Measurements from ENCODE around the gene MICAL2. TPM values are rescaled to one million over a fixed set of nuclear protein-coding genes. Genes with fewer than 3 reads are reported as not detected.

The MICAL2 gene
- total RNA-seq, 1 experiment from 2014 or later: 153 TPM

DNA sequence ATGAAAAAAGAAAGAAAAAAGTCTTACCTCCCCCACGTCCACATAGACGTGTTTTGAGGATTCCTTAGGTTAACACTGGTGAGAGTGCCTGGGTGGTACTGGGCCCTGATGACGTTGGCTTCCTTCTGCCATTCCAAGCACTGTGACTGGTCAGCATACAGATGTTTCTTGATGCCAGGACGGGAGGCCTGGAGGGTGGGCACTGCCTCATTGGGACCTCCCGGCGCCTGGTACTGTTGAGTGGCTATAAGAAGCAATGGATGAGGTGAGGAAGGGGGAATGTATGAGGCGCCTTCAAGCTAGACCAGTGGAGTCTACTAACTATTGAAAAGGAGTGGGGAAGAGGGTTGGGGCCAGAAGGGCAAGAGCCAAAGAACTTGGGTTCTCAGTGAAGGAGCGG is 45.3 kb downstream of the MICAL2 start:
- no peak for DNase-seq (ENCODE audit: low spot score)

DNA sequence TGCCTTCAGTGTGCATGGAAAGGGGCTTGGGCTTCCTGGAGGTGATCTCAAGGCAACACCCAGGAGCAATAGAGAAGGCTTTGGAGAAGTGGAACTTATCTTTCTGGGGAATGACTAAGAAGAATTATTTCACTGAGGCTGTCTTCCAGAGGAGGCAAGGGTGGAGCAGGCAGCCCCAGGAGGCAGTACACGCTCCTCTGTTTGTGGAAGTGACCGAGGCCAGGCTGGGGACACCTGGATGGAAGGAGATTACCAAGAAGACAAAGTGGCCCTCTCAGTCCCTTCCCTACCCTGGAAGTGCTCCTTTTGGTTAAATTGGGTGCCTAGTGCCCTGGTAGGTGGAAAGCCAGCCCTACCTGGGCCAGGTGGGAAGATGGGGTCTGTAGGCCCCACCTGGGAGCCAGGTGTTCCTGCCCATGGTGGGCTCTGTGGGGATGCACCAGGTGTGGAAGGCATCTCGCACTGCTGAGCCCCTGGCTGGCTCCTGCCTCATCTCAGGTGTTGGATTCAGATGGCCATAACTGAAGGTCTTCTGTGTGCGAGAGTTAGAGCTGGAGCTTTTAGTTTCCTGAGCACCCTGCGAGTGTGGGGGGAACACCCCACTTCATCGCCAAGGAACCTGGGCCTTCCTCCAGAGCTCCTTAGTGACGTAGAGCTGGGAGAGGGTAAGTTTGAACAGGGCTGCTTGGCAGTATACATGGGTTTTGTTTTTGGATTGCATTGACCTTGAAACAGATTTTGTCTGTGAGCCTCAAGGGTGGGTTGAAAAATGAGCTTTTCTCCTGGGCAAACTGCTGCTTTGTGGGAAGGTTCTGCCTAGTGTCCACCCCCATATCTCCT is 46.1 kb downstream of the MICAL2 start:
- no peak for DNase-seq (ENCODE audit: low spot score)

DNA sequence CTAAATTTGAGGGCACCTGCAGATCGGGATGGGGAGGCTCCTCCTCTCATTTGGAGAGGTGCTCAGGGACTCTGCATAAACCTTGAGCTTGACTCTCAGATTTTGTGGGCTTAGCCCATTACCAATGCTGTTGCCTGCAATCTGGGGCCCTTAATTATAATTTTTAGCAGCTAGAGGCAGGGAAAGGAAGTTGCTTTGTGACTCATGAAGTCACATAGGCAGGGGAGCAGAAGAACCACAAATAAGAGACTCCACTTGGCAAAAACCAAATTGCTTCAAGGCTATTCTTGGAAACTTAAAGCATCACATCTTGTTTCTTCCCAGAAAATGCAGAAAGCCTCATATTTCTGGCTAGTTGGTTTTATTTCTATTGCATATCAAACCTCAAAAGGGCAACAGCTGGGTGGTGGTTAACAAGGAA is 46.9 kb downstream of the MICAL2 start:
- no peak for DNase-seq (ENCODE audit: low spot score)

DNA sequence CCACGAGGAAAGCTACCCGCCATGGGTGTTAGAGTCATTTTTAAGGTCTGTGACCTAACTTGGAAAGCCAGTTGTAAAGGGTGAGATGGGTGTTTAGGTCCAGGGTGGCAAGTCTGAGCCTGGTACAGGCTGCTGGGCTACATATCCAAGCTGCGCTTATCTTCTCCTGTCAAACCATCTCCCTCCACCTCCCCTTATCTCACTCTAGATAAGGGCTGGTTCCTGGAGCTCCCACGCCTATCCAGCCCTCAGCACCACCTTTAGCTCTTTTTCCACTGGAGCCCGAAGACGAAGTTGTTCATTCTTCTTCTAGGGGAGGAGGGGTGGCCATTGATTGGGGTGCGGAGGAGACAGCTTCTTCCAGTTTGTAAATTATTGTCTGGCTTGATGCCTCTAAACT is 48.5 kb downstream of the MICAL2 start:
- no peak for DNase-seq (ENCODE audit: low spot score)

DNA sequence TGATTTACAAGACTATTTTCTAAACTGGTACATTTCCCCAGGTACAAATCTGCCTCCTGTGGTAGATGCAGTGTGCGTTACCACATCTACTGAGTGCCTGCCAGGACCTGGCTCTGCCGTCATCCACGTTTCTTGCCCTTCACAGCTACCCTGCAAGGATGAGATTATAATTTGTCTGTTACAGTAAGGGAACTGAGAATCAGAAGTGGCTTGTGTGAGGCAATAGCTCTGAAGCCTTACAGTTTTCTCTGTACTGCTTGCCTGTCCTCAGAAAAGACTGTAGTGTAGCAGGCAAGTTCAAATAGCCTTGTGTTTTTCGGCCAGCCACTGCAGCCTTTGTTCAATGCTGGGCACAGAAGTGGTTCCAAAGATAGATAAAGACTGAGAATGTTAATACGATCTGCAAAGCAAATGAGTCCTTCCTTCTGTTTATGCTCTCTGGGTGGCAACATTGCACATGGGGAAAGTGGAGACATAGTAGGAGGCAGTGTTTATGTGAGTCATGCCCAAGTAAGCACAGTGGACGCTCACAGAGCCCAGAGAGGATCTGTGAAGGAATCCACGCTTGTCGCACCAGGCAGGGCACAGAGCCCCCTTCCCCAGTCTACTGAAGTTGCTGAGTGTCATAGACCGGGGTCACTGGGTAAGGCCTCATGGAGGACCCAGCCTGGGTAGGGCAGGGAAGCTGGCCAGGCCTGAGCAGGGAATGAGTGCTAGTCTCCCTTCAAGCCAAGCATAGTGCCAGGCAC is 49.1 kb downstream of the MICAL2 start:
- no peak for DNase-seq (ENCODE audit: low spot score)

DNA sequence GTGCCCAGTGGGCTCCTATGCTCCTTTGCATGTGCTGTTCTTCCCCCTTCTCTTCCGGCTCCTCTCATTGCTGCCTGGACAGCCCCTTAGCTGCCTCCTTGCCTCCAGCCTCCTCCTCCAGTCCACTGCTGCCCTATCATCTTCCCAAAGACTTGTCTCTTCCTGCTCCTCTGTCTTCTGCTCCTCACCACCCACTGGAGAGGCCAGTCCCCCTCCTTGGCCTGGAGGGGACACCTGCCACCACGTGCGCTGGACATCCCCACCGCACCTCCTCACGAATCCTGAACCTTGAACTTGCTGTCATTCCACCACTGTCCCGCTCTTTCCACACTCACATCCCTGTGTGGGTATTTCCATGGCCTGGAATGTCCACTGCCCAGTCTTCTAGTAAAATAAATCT is 49.8 kb downstream of the MICAL2 start:
- DNase-seq (ENCODE audit: low spot score): no peak

DNA sequence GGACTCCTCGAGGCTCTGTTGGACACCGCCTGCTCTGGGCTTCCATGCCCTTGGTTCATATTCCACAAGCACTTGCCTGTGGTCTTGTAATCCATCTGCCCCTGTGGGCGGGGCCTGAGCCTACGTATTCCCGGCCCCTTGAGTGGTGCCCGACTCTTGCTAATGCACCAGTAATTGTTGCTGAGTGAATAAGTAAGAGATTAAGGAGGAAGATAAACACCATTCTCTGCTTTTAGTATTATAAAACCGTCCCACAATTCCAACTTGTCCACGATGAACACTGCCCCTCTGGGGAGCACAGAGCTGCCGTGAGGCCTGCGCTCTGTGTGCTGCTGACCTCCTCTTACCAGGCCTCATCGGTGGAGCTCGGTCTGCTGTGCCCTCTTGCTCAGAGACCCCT is 50.3 kb downstream of the MICAL2 start:
- DNase-seq (ENCODE audit: low spot score): no peak

DNA sequence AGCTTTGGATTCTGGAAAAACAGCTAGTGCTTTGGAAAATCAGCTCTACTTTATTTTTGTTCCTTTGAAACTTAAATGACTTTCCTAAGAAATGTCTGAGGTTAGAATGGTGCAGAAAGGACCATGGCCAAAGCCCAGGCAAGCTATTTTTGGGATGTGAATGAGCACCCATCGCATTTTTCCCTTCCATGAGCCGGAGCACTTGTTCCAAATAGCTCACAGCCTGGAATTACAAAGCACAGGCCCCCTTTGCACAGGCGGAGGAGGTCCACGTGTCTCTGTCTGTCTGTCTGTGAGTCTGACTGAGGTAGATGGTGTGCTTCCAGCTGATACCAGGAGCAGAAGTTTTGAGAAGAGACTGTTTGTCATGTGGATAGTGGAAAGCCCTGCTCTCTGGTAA is 50.7 kb downstream of the MICAL2 start:
- no peak for DNase-seq (ENCODE audit: low spot score)

DNA sequence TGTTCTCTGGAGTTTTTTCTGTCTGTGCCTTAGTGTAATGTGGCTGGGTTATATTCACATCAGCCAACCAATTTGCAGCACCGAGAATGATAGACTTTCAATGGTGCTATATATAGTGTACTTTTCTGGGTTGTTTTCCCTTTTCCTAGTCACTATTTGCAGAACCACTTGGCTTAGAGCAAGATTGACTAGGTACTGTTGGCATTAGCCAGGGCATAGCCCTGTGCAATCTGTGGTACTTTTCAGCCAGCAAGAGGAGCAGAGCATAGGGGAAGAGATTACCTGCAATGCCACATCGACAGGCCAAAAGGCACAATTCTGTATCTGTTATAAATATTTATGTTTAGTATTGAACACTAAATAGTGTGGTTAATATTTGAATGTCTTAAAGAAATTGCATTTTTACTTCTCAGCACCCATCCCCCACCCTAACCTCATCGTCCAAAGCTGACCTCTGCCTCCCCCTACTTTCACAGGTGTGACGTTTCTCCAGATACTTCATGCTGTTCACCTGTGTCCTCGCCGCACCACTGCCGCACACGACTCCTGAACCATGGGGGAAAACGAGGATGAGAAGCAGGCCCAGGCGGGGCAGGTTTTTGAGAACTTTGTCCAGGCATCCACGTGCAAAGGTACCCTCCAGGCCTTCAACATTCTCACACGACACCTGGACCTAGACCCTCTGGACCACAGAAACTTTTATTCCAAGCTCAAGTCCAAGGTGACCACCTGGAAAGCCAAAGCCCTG is 51.4 kb downstream of the MICAL2 start:
- DNase-seq (ENCODE audit: low spot score): no peak

DNA sequence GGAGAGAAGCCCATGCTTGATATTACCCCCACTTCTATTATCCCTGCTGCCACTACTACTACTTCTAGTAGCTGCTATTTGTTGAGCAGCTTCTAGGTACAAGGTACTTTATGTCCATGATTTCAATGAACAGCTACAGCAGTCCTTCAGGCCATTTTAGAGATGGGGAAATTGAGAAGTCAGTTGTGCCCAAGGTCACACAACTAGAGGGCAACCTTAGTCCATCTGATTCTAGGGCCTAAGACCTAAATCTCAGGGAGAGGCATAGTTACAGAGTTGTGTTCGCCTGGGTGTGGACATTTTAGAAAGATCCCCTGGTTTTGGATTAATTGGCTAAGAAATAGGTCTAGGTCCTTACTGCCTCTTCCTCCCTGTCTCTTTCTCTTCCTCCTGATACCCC is 52.3 kb downstream of the MICAL2 start:
- no peak for DNase-seq (ENCODE audit: low spot score)

DNA sequence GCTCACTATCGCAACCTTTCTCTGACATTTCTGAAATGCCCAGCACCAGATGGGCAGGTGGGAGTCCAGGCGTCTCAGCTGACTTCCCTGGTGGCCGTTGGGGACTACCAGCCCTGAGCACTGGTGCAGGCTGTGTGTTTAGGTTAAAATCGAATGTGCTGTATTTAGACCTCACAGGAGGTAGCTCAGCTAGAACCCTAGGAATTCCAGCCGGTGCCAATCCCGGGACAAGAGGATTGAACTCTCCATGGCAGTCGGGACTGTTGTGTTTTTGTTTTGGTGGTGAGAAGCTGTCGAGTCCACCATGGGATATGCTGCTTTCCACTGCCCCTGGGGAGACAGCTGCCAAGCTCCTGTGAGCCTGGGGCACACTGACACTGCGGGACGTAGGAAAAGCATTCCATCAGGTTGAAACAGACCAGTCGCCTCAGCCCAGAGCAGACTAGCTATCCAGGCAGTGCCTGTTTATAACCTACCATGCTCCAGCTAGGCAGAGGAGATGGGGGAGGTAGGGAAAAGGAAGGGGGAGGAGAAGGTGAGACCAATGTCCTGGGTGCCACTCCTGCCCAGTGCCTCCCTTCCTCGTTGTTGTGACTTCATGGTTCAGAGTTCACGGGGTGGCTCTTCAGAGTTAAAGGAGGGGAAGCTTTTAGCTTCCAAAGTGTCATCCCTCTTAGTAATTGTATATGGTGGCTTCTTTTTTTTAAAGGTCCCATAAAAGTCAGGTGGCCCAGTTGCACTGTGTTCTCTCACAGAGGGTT is 53.0 kb downstream of the MICAL2 start:
- peak; percentile 88 for DNase-seq (ENCODE audit: low spot score)

DNA sequence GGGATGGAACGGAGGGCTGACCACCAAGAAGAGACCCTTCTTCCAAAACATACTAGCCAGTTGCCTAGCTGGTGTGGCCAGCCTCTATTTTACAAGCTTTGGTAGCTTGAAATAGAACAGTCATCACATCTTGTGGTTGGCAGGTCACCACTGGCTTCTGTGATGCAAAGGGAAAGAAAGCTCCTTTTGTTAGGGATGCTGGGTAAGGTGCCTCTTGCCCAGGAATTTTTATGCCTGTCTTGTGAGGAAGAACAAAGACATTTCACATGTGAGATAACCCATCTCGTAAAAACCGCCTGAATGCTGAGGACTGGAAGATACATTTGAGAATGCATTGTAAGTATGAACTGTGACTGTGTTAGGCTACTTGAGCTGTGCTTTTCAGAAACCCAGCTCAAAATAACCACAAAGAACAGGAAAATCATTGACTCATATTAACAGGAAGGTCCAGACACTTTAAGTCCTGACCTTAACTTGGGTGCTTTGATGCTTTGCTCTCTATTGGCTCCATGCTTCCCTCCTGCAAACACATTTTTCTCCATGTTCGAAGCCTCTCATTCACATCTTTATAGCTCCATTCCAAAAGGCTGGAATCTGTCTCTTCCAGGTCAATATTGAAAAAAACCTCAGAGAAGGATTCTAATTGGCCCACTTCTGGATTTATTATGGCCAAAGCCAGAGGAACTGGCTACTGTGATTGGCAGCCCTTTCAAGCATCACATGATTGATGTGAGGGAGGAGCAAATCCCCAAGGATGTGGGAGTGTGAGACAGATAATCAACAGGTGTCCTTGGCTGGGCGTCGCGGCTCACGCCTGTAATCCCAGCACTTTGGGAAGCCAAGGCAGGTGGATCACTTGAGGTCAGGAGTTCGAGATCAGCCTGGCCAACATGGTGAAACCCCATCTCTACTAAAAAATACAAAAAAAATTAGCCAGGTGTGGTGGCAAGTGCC is 53.9 kb downstream of the MICAL2 start:
- peak; percentile 94 for DNase-seq (ENCODE audit: low spot score)

DNA sequence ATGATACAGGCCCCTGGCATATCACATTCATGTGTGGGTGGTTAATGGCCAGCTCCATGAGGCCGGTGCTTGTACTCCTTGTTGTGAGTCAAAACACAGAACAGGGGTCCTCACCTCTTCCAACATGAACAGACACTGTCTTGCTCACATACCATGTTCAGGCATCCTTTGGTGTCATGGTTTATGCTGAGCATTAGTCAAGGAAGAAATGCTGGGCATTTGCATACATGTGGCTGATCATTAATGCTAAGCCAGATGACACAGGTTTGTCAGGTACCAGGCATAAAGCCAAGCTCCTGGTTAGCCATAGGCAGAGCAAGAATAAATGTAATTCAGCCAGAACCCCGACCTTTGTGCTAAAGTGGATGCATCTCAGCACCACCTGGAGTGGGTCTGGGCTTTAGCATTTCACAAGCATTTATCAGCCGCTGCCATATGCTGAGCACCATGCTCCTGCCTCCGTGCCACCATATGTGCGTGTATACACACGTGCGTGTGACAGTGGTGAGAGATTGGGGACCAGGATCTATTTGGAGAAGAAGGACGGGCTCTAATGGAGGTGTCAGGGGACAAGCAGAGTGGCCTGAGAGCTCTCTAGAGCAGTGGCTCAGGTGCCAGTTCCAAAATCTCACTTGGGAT is 55.0 kb downstream of the MICAL2 start:
- DNase-seq (ENCODE audit: low spot score): peak; percentile 31

DNA sequence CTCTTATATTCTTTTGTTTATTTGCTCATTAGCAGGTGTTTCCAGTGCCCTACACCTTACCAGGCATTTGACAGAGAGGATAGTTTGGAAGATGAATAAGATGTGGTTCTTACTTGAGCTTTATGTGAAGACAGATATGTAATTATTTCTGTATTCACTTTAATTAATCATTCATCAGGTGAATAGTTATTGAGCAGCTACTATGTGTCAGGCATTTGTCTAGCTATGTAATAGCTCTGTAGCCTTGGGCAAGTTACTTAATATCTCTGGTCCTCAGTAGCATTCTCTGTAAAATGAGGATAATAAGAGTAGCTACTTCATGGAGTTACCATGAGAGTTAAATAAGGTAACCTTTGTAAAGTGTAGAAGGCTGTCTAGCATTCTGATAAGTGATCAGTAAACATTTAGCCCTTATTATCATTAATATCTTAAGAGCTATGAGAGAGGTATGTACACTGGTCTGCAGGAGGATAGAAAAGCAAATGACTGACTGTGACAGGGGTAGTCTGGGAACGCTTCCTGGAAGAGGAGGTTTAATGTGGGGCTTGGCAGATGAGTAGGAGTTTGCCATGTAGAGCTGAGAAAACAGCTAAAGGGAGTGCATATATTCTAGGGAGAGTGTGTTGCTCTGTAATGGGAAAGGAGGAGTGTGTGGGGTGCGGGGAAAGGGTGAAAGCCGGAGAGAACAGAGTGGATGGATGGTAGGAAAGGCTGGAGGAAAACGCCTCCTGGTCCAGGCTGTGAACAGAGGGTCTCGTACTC is 56.1 kb downstream of the MICAL2 start:
- no peak for DNase-seq (ENCODE audit: low spot score)

DNA sequence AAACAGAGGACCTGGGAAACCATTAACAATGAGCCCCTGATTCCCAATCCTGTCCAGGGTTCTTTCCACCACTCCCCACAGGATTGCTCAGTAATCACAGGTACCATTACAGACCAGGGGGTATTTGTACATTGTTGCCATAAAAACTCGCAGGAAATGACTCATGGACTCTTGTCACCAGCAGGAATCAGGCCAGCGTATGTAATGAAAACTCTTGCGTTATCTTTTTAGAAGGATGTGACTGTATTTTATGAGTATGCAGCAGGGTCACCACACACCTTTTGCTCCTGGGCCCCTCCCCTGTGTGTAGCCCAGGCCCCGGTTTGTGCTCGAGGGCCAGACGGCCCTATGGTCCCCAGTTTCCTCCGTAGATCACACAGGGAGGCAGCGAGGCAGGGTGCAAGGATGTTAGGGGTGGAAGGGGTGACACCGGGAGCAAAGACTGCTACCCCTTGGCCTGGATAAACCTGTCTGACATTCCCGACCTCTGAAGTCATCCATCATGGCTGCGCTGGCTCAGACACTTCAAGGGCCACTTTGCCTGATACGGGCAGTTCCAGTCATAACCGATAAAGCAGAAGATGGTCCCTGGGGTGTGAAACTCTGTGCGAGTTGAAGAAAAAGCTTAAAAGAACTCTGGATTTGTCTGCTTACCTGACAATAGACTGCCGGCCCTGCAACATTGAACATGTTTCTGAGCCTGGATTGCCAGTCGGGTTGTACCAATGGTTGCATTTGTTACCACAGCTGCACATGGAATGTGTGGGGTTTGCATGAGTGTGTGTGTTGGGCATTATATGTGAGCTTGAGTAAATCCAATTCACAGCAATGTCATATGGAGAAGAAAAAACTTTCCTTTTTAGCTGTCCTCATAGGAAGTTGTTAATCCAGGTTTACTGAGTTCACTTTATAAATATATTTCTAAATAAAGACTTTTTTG is 56.9 kb downstream of the MICAL2 start:
- DNase-seq (ENCODE audit: low spot score): peak; percentile 95

DNA sequence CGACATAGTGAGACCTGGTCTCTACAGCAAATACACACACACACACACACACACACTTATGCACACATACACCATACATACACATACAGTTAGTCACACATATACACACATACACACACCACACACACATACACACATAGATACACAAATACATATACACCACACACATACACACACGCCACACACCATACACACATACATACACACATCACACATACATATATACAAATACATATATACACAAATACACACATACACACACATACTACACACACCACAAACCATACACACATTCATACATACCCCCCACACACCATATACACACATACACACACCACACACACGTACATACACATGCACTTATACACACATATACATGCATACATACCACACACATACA is 57.7 kb downstream of the MICAL2 start:
- DNase-seq (ENCODE audit: low spot score): no peak

DNA sequence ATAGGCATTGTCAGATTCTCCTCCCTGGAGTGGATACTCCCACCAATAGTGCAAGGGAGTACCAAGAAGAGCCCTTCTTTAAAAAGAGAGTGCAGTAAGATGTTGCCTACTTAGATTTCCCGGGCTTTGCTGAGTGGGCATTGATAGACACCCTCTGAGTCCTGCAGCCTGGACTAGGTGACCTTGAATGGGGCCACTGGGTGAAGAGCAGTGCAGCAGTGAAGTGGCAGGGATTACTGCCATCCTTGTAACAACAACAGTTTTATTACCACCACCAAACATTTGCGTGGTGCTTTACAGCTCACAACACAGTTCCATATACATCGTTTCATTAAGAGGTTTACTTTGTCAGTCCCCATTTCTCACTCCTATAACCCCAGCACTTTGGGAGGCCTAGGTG is 59.4 kb downstream of the MICAL2 start:
- DNase-seq (ENCODE audit: low spot score): no peak

DNA sequence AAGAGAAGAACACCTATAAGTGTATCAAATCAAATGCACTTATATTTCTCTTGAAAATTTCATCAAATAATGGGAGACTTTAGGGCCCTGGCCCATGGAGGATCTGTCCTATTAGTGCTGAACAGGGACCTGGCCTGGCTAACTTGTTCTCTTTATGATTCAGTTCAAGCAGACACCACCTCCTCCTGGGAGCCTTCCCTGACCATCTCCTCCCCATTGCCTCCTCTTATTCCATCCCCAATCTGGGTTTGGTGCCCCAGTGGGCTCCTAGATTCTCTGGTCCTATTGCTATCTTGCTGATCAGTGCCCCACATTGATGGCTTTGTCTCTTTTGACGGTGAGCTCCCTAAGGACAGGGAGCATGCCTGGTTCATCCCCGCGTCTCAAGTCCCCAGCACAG is 60.1 kb downstream of the MICAL2 start:
- no peak for DNase-seq (ENCODE audit: low spot score)

All from HT-29 (cell line).